Epithelial cell of esophagus (primary cell): Measurements from ENCODE around the gene EHD2.
A peak's percentile ranks its signal among the peaks of the same experiment; 100 is the strongest.
"Not testable (repeated sequence)": the region's sequence is repeated elsewhere in the genome, so short reads cannot be mapped to it uniquely, and the experiment has no call there.

Experiments used
- DNase-seq: peaks from one replicate; pipeline ENCODE4 v3.0.0; 2010; ENCODE audit warnings: low read depth
- H3K4me3 ChIP-seq: 2 replicates; pipeline ENCODE4 v1.5.1; 2011; ENCODE audit warnings: mild to moderate bottlenecking, low read length, control low read depth
- CTCF ChIP-seq: IDR thresholded peaks from 2 replicates; pipeline ENCODE4 v1.5.1; 2011; ENCODE audit warnings: low read depth, mild to moderate bottlenecking, low read length, control low read depth, inconsistent platforms; ENCODE audit not compliant: insufficient read depth; ENCODE audit errors: missing control alignments

The EHD2 gene

GRCh38 chr19:47704024-47704423 is 9.2 kb upstream of the EHD2 start:
- H3K4me3 ChIP-seq = no peak overlapping the region
- no peak for DNase-seq
- no peak for TF ChIP-seq CTCF

- TF ChIP-seq CTCF = no peak
- no peak overlapping the region for H3K4me3 ChIP-seq
- peak; percentile 21 for DNase-seq
These were observed 8.6 kb upstream of the EHD2 start for GRCh38 chr19:47704656-47705055.

- peak; percentile 83 for DNase-seq
- no peak overlapping the region for H3K4me3 ChIP-seq
- peak; percentile 93 for TF ChIP-seq CTCF
These were observed 5.9 kb upstream of the EHD2 start for GRCh38 chr19:47707135-47707925.

- H3K4me3 ChIP-seq = no peak overlapping the region
- no peak for DNase-seq
- no peak for TF ChIP-seq CTCF
These were observed 1.5 kb upstream of the EHD2 start for GRCh38 chr19:47711652-47712242.

- no peak for DNase-seq
- TF ChIP-seq CTCF = no peak
- peak overlapping the region; percentile 96 for H3K4me3 ChIP-seq
These were observed 1.1 kb downstream of the EHD2 start for GRCh38 chr19:47714339-47714738.

- peak overlapping the region; percentile 96 for H3K4me3 ChIP-seq
- DNase-seq = not testable (repeated sequence)
These were observed 1.6 kb downstream of the EHD2 start for GRCh38 chr19:47714855-47715254.

GRCh38 chr19:47716270-47716937 is 3.2 kb downstream of the EHD2 start:
- no peak for DNase-seq
- TF ChIP-seq CTCF = no peak
- no peak overlapping the region for H3K4me3 ChIP-seq

GRCh38 chr19:47718415-47719046 is 5.3 kb downstream of the EHD2 start:
- H3K4me3 ChIP-seq, DNase-seq: not testable (repeated sequence)
